Measurements from ENCODE around the gene FBLN2. TPM values are rescaled to one million over a fixed set of nuclear protein-coding genes. Genes with fewer than 3 reads are reported as not detected.

FBLN2 gene
- polyA plus RNA-seq, 1 donor (not counting 4 experiments of a cell fraction or from before 2014, with no cell fraction given), result 0.72 TPM

DNA sequence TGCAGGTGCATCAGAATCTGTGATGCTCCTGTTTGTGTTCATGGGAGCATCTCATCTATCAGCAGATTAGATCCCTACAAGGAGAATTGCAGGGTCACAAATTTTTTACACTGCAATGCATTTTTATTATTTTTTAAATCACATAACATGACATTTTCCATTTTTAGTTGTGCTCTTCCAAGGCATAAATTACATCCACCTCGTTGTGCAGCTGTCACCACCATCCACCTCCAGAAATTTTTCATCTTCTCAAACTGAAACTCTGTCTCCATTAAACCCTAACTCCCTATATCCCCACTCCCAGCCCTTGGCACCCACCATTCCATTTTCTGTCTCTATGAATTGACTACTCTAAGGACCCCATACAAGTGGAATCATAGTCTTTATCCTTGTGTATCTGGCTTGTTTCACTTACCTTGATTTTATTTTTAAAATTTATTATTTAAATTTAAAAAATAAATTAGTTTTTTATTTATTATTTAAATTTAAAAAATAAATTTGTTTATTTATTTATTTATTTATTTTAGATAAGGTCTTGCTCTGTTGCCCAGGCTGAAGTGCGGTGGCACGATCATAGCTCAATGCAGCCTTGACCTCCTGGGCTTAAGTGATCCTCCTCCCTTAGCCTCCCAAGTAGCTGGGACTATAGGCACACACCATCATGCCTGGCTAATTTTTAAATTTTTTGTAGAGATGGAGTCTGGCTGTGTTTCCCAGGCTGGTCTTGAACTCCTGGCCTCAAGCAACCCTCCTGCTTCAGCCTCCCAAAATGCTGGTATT is 47.7 kb downstream of the FBLN2 start:
- no peak for DNase-seq (ENCODE audit: low read depth, low spot score)
- Histone ChIP-seq H3K4me2 (ENCODE audit: control insufficient read depth, extremely low read depth, insufficient read depth, low read depth, low read length) (no peak overlapping the region), H3K27me3 (ENCODE audit: control insufficient read depth, extremely low read depth, insufficient read depth, low read length) (no peaks in the 10 kb centered on the region), H4K20me1 (ENCODE audit: control insufficient read depth, extremely low read depth, insufficient read depth, low read length) (no peaks in the 10 kb centered on the region), H2AFZ (ENCODE audit: control insufficient read depth, low read length) (no peak overlapping the region), H3K79me2 (ENCODE audit: control insufficient read depth, insufficient read depth, low read length) (no peaks in the 10 kb centered on the region), H3K4me1 (ENCODE audit: control insufficient read depth, extremely low read depth, insufficient read depth, low read length) (peaks cover 29% of the 10 kb centered on the region), H3K9me3 (ENCODE audit: control insufficient read depth, low read depth, low read length) (no peaks in the 10 kb centered on the region), H3K27ac (ENCODE audit: control insufficient read depth, insufficient read depth, low read length) (no peak overlapping the region), H3K4me3 (ENCODE audit: control insufficient read depth in 2 of 3, extremely low read depth in 1 of 3, insufficient read depth in 2 of 3, low read depth in 1 of 3, low read length in 3 of 3) (no peak overlapping the region), H3K36me3 (ENCODE audit: control insufficient read depth in 2 of 2, extremely low read depth in 1 of 2, insufficient read depth in 2 of 2, low read length in 2 of 2) (no peaks in the 10 kb centered on the region), H3K9me1 (ENCODE audit: control insufficient read depth, extremely low read depth, insufficient read depth, low read length) (no peaks in the 10 kb centered on the region), H3K9ac (ENCODE audit: control insufficient read depth, extremely low read depth, insufficient read depth, low read length) (no peak overlapping the region)
- TF ChIP-seq EZH2 (IDR thresholded peaks at IDR 0.05; ENCODE audit: low read length), result no peak
- TF ChIP-seq, protein P1, sequence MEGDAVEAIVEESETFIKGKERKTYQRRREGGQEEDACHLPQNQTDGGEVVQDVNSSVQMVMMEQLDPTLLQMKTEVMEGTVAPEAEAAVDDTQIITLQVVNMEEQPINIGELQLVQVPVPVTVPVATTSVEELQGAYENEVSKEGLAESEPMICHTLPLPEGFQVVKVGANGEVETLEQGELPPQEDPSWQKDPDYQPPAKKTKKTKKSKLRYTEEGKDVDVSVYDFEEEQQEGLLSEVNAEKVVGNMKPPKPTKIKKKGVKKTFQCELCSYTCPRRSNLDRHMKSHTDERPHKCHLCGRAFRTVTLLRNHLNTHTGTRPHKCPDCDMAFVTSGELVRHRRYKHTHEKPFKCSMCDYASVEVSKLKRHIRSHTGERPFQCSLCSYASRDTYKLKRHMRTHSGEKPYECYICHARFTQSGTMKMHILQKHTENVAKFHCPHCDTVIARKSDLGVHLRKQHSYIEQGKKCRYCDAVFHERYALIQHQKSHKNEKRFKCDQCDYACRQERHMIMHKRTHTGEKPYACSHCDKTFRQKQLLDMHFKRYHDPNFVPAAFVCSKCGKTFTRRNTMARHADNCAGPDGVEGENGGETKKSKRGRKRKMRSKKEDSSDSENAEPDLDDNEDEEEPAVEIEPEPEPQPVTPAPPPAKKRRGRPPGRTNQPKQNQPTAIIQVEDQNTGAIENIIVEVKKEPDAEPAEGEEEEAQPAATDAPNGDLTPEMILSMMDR (optimal IDR thresholded peaks at IDR 0.05 in 1 of 3, IDR thresholded peaks at IDR 0.05 in 1 of 3, conservative IDR thresholded peaks at IDR 0.05 in 1 of 3; ENCODE audit: extremely low read depth in 1 of 3, insufficient read depth in 2 of 3, low read length in 3 of 3), result no peak
- no peak for FAIRE-seq
- dilution Hi-C loops (cut with MboI; ENCODE audit: extremely low pct_ligation_motif_present, low sequenced_read_pairs), result no loop called here

DNA sequence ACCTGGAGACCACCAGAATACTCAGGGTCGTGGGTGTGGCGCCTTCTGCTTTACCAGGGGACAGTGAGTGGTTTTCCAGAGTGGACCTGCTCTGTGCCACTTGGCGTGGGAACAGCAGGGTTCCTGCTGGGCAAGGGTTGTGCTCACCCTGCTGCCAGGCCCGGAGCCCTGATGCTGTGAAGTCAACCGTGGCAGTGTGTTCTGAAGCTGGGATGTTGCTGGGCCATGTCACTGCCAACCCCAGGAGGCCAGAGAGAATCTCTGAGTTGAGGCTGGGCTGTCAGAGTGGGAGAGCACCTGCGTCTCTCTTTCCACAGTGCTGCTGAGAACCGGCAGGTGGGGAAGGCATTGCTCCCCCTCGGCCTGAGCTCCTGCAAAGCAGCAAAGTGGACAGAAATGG is 48.7 kb downstream of the FBLN2 start:
- H3K4me2 ChIP-seq (ENCODE audit: control insufficient read depth, extremely low read depth, insufficient read depth, low read depth, low read length), result no peak overlapping the region
- H3K9me3 ChIP-seq (ENCODE audit: control insufficient read depth, low read depth, low read length), result no peaks in the 10 kb centered on the region
- no peak overlapping the region for H2AFZ ChIP-seq (ENCODE audit: control insufficient read depth, low read length)
- no peak for DNase-seq (ENCODE audit: low read depth, low spot score)
- H3K79me2 ChIP-seq (ENCODE audit: control insufficient read depth, insufficient read depth, low read length), result no peaks in the 10 kb centered on the region
- H3K27me3 ChIP-seq (ENCODE audit: control insufficient read depth, extremely low read depth, insufficient read depth, low read length), result no peaks in the 10 kb centered on the region
- no peak overlapping the region for H3K9ac ChIP-seq (ENCODE audit: control insufficient read depth, extremely low read depth, insufficient read depth, low read length)
- H4K20me1 ChIP-seq (ENCODE audit: control insufficient read depth, extremely low read depth, insufficient read depth, low read length), result no peaks in the 10 kb centered on the region
- FAIRE-seq, result no peak
- TF ChIP-seq, protein P1 (optimal IDR thresholded peaks at IDR 0.05 in 1 of 3, IDR thresholded peaks at IDR 0.05 in 1 of 3, conservative IDR thresholded peaks at IDR 0.05 in 1 of 3; ENCODE audit: extremely low read depth in 1 of 3, insufficient read depth in 2 of 3, low read length in 3 of 3), result no peak
- no peak for TF ChIP-seq EZH2 (IDR thresholded peaks at IDR 0.05; ENCODE audit: low read length)
- dilution Hi-C loops (cut with MboI; ENCODE audit: extremely low pct_ligation_motif_present, low sequenced_read_pairs), result no loop called here
- peaks cover 34% of the 10 kb centered on the region for H3K4me1 ChIP-seq (ENCODE audit: control insufficient read depth, extremely low read depth, insufficient read depth, low read length)
- H3K27ac ChIP-seq (ENCODE audit: control insufficient read depth, insufficient read depth, low read length), result no peak overlapping the region
- no peak overlapping the region for H3K4me3 ChIP-seq (ENCODE audit: control insufficient read depth in 2 of 3, extremely low read depth in 1 of 3, insufficient read depth in 2 of 3, low read depth in 1 of 3, low read length in 3 of 3)
- no peaks in the 10 kb centered on the region for H3K36me3 ChIP-seq (ENCODE audit: control insufficient read depth in 2 of 2, extremely low read depth in 1 of 2, insufficient read depth in 2 of 2, low read length in 2 of 2)
- no peaks in the 10 kb centered on the region for H3K9me1 ChIP-seq (ENCODE audit: control insufficient read depth, extremely low read depth, insufficient read depth, low read length)

Data from keratinocyte (primary cell).